Measurements from ENCODE around the gene RAB22A. TPM values are rescaled to one million over a fixed set of nuclear protein-coding genes. Genes with fewer than 3 reads are reported as not detected.
A peak's percentile ranks its signal among the peaks of the same experiment; 100 is the strongest.
"Not testable (repeated sequence)": the region's sequence is repeated elsewhere in the genome, so short reads cannot be mapped to it uniquely, and the experiment has no call there.

RAB22A gene
- total and polyA plus RNA-seq, 9 of the 15 experiments (the other 6 are each of a cell fraction or from before 2014, with no cell fraction given), result 1.1 to 8.0 (median 6.7) TPM

DNA sequence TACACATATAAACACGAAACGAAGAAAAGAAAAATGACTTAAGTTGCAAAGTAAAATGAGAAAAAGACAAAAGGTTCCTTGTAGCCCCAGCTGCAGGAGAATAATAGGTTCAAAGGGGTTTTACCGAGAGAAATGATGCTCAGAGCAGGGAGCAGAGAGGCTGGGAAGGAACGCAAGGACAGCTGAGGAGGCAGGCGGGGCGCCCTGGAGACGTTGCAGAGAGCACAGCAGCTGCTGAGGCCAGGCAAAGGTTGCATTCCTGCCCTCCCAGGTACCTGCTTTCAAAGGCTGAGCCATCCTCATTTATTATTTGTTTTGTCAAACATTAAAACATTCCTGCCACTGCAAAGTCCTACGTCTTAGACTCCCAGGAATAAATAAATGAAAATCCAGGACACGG is 63.3 kb downstream of the RAB22A start:
- no peaks in the 10 kb centered on the region for H3K9me1 ChIP-seq (ENCODE audit: control insufficient read depth, insufficient read depth, low read length)
- FAIRE-seq (no peak), DNase-seq (ENCODE audit: extremely low read depth in 1 of 4, low spot score in 3 of 4) (no peak), ATAC-seq (no peak)
- POLR2A ChIA-PET, result interaction anchor here (1.2 kb wide), 1 partner anchor 9 kb away, joined by 5 read pairs; no protein-coding TSS in a partner anchor
- CTCF ChIA-PET (ENCODE audit: low intra/inter-chr PET ratio), result no interaction called here
- 70% methylated on average over 9 of the region's 9 CpGs for WGBS (ENCODE audit: insufficient coverage, low coverage, missing lambda C conversion rate)
- H2AFZ ChIP-seq (ENCODE audit: low read depth, low read length), result no peak overlapping the region
- H3K9me3 ChIP-seq (replicated peaks; ENCODE audit: control insufficient read depth, insufficient read depth, low read depth, low read length), result no peaks in the 10 kb centered on the region
- H4K20me1 ChIP-seq (replicated peaks; ENCODE audit: control insufficient read depth, insufficient read depth, low read length), result peaks cover 3% of the 10 kb centered on the region; the same call in 1 of the 2 replicates
- TF ChIP-seq ZNF224 (CRISPR knock-in tag; IDR thresholded peaks at IDR 0.05), result no peak
- no peak overlapping the region for H3K9ac ChIP-seq (ENCODE audit: insufficient read depth in 1 of 2, low read depth in 2 of 2, low read length in 2 of 2)
- no peaks in the 10 kb centered on the region for H3K36me3 ChIP-seq (ENCODE audit: control insufficient read depth, insufficient read depth, low read length)
- H3K4me2 ChIP-seq (ENCODE audit: insufficient read depth, low read length), result no peak overlapping the region
- in situ Hi-C loops (cut with MboI), result no loop called here
- no peaks in the 10 kb centered on the region for H3K79me2 ChIP-seq (ENCODE audit: control insufficient read depth, insufficient read depth, low read length)
- no peak overlapping the region for H3K4me3 ChIP-seq
- BruUV-seq (replicated peaks), result no TSS peak
- no peak overlapping the region for H3K27ac ChIP-seq (ENCODE audit: extremely low read depth, low read depth, low read length)
- no peaks in the 10 kb centered on the region for H3K27me3 ChIP-seq (ENCODE audit: control insufficient read depth in 2 of 2, insufficient read depth in 2 of 2, low read length in 2 of 2)
- peaks cover 8 to 13% of the 10 kb centered on the region in 2 experiments for H3K4me1 ChIP-seq (replicated peaks in 1 of 2; ENCODE audit: control insufficient read depth in 2 of 2, insufficient read depth in 2 of 2, low read length in 2 of 2)
- intact Hi-C loops (cut with micrococcal nuclease), result loop anchor here (5.0 kb wide), 2 partner anchors 66 to 136 kb away; partner anchors contain the start of gene RAB22A

DNA sequence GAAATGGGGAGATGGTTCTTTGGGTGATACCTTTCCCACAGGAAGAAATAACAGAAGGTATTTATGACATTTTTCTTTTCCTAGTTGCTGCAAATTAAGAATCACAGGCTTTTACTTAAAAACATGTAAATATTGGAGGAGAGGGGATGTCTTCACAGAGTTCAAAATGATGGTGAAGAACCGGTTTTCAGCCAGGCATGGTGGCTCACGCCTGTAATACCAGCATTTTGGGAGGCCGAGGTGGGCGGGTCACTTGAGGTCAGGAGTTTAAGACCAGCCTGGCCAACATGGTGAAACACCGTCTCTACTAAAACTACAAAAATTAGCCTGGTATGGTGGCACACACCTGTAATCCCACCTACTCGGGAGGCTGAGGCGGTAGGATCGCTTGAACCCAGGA is 63.8 kb downstream of the RAB22A start:
- H2AFZ ChIP-seq (ENCODE audit: low read depth, low read length), result peak overlapping the region; percentile 96; the same call in 1 of the 2 replicates

More for the DNA sequence above, 63.8 kb downstream of the RAB22A start:
- BruUV-seq (replicated peaks); H3K79me2 ChIP-seq (ENCODE audit: control insufficient read depth, insufficient read depth, low read length); H3K9me1 ChIP-seq (ENCODE audit: control insufficient read depth, insufficient read depth, low read length); H3K27ac ChIP-seq (ENCODE audit: extremely low read depth, low read depth, low read length); H3K9me3 ChIP-seq (replicated peaks; ENCODE audit: control insufficient read depth, insufficient read depth, low read depth, low read length); FAIRE-seq; H3K27me3 ChIP-seq (ENCODE audit: control insufficient read depth in 2 of 2, insufficient read depth in 2 of 2, low read length in 2 of 2); H3K36me3 ChIP-seq (ENCODE audit: control insufficient read depth, insufficient read depth, low read length); CTCF ChIA-PET (ENCODE audit: low intra/inter-chr PET ratio); ATAC-seq; in situ Hi-C loops (cut with MboI); H4K20me1 ChIP-seq (replicated peaks; ENCODE audit: control insufficient read depth, insufficient read depth, low read length); H3K4me3 ChIP-seq; DNase-seq (ENCODE audit: extremely low read depth in 1 of 4, low spot score in 3 of 4); H3K9ac ChIP-seq (ENCODE audit: insufficient read depth in 1 of 2, low read depth in 2 of 2, low read length in 2 of 2); H3K4me2 ChIP-seq (ENCODE audit: insufficient read depth, low read length): not testable (repeated sequence)
- POLR2A ChIA-PET, result interaction anchor here (1.4 kb wide), 1 partner anchor 12 kb away, joined by 4 read pairs; no protein-coding TSS in a partner anchor
- intact Hi-C loops (cut with micrococcal nuclease), result loop anchor here (5.0 kb wide), 2 partner anchors 66 to 136 kb away; partner anchors contain the start of gene RAB22A
- 84% methylated on average over 8 of the region's 8 CpGs for WGBS (ENCODE audit: insufficient coverage, low coverage, missing lambda C conversion rate)
- H3K4me1 ChIP-seq (replicated peaks in 1 of 2; ENCODE audit: control insufficient read depth in 2 of 2, insufficient read depth in 2 of 2, low read length in 2 of 2), result peaks cover 8 to 12% of the 10 kb centered on the region in 2 experiments
